ENCODE data around the gene CCDC141.

CCDC141 gene

GRCh38 chr2:178962805-178963433 lies 87.0 kb downstream of the CCDC141 start:
- no peak for DNase-seq

GRCh38 chr2:178962152-178962551 lies 87.8 kb downstream of the CCDC141 start:
- DNase-seq = no peak

DNA sequence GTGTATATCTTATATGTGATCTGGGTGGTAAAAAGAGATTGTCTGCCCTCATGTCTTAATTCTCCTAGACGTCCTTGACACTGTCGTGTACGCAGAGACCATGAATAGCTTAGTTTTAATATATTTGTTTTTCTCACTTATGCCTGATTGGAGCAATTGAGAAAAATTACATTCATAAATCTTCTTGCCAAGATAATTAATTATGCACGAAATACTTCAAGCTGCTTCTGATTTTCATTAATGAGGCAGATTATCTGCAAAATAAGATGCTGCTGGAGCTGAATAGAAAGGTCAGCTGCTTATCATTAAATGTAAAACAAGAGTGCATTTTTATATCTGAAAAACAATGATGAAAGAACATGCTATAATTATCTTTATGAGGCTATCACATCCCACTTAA lies 95.9 kb downstream of the CCDC141 start:
- DNase-seq = no peak

DNA sequence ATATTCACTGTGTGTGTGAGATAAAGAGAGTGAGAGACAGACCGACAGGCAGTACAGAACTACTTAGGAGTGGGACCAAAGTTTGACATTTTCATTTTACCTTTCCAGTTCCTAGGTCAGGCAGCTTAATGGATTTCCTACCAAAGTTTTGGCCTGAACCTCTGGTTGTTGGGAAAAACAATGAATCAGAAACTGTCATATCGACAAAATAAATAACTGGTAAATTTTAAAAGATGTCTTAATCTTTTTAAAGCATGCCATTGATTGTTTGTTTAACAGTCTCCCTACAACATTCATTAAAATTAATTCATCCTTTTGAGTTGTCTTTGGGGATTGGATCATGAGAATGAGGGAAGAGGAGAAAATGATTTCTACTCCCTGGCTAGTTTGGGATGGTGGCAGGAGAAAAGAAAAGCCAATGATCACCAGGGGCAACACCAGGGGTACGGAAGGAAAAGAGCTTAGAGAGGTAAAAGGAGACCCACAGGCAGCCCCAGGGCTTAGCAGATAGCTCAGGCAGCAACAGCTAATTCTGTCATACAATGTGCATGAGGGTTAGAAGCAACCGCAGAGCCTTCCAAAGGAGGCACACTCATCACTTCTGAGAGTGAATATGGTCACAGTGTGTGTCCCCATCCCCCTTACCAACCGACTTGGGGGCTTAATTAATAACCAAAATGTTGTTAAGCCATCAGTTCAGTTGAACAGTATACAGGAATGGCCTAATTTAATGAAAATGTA lies 98.5 kb downstream of the CCDC141 start:
- no peak for DNase-seq

DNA sequence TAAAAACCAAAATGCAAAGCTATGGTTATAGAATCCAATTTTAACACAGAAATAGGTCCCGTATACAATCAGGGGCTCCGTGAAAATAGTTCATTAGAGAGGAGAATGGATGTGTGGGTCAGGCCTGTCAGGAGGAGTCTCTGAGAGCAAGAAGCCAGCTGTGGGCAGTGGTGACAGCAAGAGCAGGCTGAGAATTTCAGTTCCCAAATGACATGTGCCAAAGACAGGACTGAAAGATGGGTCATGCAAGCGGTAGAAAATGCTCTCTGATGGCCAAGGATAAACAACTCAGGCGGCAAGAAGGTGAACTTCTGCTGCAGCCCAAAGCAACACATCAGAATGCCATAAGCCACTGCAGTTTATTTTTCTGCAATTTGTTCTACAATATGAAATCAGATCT lies 100.4 kb downstream of the CCDC141 start:
- DNase-seq = no peak

DNA sequence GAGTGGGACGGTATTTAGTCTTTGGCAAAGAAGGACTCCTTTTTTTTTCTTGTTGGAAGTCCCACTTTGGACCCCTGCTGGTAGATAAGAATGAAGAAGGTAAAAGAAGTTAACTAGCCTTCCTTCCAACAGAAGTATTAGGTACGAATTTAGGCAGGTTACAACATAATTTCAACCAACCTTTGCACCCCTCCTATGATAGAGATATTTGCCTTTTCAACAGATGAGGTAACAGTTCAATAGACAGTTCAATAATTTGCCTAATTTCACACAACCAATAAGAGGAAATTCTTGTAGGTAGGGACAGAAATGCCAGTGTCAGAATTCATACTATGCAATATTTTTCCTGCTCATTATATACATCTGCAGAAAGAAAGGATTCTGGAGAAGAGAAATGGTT lies 100.8 kb downstream of the CCDC141 start:
- DNase-seq = no peak

GRCh38 chr2:178947006-178947405 lies 102.9 kb downstream of the CCDC141 start:
- DNase-seq = no peak

DNA sequence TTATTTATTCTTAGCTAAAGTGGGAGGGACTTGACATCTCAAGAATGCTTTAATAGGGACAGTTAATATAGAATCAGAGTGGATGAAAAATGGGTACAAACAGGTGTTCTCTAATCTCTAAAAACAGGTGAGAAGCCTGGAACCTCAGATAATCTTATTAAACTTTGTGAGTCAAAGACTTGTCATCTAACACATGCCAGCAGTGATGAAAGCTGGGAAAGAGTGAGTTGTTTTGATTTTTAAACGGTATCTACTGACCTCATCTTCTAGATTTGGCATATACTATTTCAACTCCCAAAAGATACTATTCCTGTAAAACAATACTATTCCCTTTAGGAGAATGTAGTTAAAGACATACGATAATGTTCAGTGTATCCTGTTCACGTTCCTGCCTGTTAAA lies 103.4 kb downstream of the CCDC141 start:
- DNase-seq = no peak

GRCh38 chr2:178943745-178944144 lies 106.2 kb downstream of the CCDC141 start:
- no peak for DNase-seq

DNA sequence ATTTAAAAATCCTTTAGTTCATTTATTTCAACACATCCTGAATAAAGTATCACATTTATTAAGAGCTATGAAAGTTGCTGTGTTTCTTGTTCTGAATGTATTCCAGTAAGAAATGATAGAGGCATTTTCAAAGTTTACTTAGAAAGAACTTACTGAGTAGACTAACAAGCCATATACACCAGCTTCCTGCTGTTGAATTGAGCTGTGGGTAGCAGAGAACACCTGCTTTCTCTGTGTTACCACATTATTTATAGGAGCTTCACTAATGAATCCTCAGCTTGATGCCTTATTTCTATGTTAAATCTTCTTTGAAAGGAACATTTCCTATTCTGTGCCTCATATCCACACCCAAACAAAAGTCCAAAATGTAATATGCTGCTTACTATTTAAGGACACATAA lies 115.4 kb downstream of the CCDC141 start:
- no peak for DNase-seq

GRCh38 chr2:178933493-178933892 lies 116.4 kb downstream of the CCDC141 start:
- DNase-seq = no peak

GRCh38 chr2:178928077-178928476 lies 121.9 kb downstream of the CCDC141 start:
- DNase-seq = no peak

- no peak for DNase-seq
Observed at GRCh38 chr2:178927173-178927572, 122.8 kb downstream of the CCDC141 start.

DNA sequence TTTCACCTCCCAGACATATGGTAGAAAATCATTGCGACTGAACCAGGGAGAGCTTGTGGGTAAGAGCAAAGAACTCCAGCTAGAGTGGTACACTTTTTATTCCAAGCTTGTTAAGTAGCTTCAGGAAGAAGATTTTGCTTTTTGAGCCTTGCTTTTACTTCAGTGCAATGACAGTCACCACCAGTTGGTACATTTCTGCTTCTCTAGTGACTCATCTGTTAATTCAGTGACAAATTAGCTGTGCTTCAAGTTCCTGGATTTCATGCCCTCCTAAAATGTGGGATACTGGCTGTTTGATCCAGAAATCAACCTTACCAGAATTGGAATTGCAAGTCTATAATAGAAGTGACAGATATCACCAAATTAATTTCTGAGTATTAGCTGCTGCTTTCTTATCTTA lies 125.1 kb downstream of the CCDC141 start:
- no peak for DNase-seq

DNA sequence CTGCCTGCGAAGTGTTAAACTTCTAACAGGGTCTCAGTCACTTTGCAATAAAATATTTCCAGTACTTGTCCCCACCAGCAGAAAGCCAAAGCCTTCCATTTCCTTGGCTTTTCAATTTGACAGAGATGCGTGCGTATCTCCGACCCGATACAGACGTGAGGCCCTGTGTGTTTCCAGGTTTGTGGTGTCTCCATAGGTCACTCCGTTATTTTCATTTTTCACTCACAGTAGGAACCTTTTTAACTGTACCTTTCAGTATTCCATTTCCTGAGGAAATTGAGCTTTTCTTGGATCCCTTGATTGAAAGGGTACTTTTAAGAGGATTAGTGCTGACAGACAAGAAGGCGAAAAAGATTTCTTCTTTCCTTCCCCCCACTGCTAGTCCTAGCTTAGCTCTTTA lies 126.4 kb downstream of the CCDC141 start:
- no peak for DNase-seq

- DNase-seq = no peak
Observed at GRCh38 chr2:178920916-178921513, 128.9 kb downstream of the CCDC141 start.

GRCh38 chr2:178917555-178917954 lies 132.4 kb downstream of the CCDC141 start:
- no peak for DNase-seq

- DNase-seq = no peak
Observed at GRCh38 chr2:178915423-178916173, 134.3 kb downstream of the CCDC141 start.

- peak; percentile 38 for DNase-seq
Observed at GRCh38 chr2:178914259-178914849, 135.6 kb downstream of the CCDC141 start.

DNA sequence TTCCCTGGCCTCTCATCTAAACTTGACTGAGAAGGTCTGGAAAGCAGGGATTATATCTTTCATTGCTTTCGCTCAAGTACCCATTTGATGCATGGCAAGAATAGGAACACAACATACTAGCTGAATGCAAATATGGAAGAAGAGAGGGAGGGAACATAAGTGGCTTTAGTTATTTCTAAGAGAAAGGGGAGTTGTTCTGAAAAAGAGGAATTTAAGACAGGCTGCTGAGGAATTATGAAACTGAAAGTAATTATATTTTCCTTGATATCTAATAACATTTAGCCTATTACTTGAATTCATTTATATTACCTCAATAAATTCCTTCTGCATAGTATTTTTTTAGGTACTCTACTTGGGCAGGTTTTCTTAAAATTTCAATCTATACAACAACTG lies 136.9 kb downstream of the CCDC141 start:
- no peak for DNase-seq

DNA sequence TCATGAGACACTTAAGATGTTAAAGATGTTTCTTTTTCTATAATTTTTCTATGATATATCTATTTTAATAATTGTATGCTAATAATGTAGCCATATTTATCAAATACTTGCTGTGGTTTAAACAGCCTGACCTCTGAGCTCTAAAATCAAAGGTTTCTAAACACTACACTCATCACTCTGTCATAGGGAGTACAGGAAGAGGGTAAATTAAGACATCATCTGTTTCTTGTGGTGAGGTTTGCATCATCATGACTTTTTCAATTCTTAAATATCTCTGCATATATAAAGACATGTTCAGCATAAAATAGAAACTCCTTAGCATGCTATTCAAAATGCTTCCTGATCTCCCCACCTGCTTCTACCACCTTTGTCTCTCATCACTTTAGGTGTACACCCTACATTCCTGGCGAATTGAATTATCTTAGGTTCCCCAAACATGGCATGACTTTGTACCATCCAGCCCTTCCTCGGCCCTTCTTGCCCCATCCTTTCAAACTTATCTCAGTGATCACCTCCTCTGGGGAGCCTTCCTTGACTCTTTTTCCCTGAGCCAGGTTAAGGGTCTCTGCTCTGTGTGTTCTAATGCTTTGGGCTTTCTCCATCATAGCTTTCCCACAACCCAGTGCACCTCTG lies 137.4 kb downstream of the CCDC141 start:
- DNase-seq = no peak

DNA sequence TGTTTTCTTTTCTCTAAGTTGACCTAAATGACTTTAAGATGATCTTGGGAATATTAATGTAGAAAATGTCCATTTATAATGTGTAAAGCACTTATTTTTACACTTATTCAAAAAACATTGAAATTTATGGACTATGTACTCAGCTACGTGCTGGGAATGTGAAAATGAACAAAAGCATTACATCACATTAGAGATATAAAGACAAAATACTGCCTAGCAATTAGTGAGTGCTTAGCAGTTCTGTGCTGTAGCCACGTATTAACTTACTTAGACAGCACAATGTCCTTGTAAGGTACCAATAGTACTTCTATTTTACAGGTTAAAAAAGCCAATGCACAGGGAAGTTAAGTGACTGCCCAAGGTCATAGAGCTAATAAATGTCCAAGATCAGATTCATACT lies 138.9 kb downstream of the CCDC141 start:
- no peak for DNase-seq

DNA sequence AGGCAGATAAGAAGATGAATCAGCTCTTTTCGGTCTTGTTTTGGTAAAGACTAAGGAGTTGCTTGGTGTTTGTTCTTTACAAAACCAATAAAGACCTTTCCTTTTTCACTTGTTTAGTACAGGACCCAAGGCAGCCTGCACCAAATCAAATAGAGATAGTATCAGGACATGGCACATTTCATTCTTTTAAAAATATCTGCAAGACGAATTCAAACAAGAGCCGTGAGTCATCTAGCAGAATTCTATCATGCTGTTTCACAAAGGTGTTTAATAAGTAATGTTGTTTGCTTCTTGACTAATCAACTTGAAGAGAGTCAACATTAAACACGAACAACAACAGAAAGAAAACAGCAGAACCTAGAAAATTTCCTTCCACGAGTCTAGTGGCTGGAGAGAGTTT lies 139.9 kb downstream of the CCDC141 start:
- no peak for DNase-seq

Measured in NCI-H1092 (cell line).